Fibroblast of lung (primary cell): ENCODE data around the gene ANK2. TPM values are rescaled to one million over a fixed set of nuclear protein-coding genes. Genes with fewer than 3 reads are reported as not detected.
A peak's percentile ranks its signal among the peaks of the same experiment; 100 is the strongest.

Experiments used
- DNase-seq, 2 donors: peaks; one replicate each; pipeline versions ENCODE4 v3.0.0 to v3.0.0-alpha.2; 2010; ENCODE audit warnings: low read depth in 2 of 2
- H2AFZ ChIP-seq: 2 replicates; pipeline ENCODE4 v1.5.1; 2012; ENCODE audit warnings: low read length, control low read depth, inconsistent platforms
- H3K27ac ChIP-seq: 2 replicates; pipeline ENCODE4 v1.5.1; 2011; ENCODE audit warnings: low read length, control low read depth; ENCODE audit not compliant: insufficient read depth
- H3K27me3 ChIP-seq: 2 replicates; pipeline ENCODE4 v1.5.1; 2011; ENCODE audit warnings: mild to moderate bottlenecking, low read length; ENCODE audit not compliant: control insufficient read depth, insufficient read depth
- H3K36me3 ChIP-seq: 2 replicates; pipeline ENCODE4 v1.5.1; 2011; ENCODE audit warnings: low read length; ENCODE audit not compliant: control insufficient read depth, insufficient read depth
- H3K4me1 ChIP-seq: 2 replicates; pipeline ENCODE4 v1.5.1; 2011; ENCODE audit warnings: low read length; ENCODE audit not compliant: control insufficient read depth, insufficient read depth; ENCODE audit errors: extremely low read depth
- H3K4me2 ChIP-seq: 2 replicates; pipeline ENCODE4 v1.5.1; 2011; ENCODE audit warnings: low read length, control low read depth; ENCODE audit not compliant: insufficient read depth; ENCODE audit errors: extremely low read depth
- H3K4me3 ChIP-seq, 4 experiments: fragments of 200-600 bp in 1 of 4; sonication (generic) in 1 of 4; replicated peaks in 1 of 4; 2 replicates each; pipeline ENCODE4 v1.5.1; 2011 to 2016; ENCODE audit warnings: low read length in 4 of 4, low read depth in 3 of 4, mild to moderate bottlenecking in 3 of 4, control low read depth in 2 of 4, inconsistent platforms in 1 of 4, mixed read lengths in 1 of 4; ENCODE audit not compliant: insufficient read depth in 1 of 4; ENCODE audit errors: control extremely low read depth in 1 of 4
- H3K79me2 ChIP-seq: 2 replicates; pipeline ENCODE4 v1.5.1; 2012; ENCODE audit warnings: mild to moderate bottlenecking, low read length, inconsistent platforms; ENCODE audit not compliant: control insufficient read depth, insufficient read depth
- H3K9ac ChIP-seq: 2 replicates; pipeline ENCODE4 v1.5.1; 2011; ENCODE audit warnings: mild to moderate bottlenecking, low read length, control low read depth; ENCODE audit not compliant: insufficient read depth
- H3K9me3 ChIP-seq: 2 replicates; pipeline ENCODE4 v1.5.1; 2012; ENCODE audit warnings: low read depth, low read length; ENCODE audit not compliant: control insufficient read depth, insufficient read depth
- H4K20me1 ChIP-seq: 2 replicates; pipeline ENCODE4 v1.5.1; 2011; ENCODE audit warnings: low read length; ENCODE audit not compliant: control insufficient read depth, insufficient read depth; ENCODE audit errors: extremely low read depth
- EZH2 ChIP-seq: IDR thresholded peaks from 2 replicates; pipeline ENCODE4 v1.5.1; 2012; ENCODE audit warnings: low read length, control low read depth, mild to moderate bottlenecking; ENCODE audit errors: missing control alignments
- polyA plus RNA-seq, 2 donors: library from polyadenylated mRNA; depleted of rRNA in 1 of 2; stranded (reverse) in 1 of 2; unstranded in 1 of 2; fragments of >200 nt; gene quantifications; 2 replicates each; pipeline ENCODE4 v1.2.1, GENCODE V29; 2011 to 2012; ENCODE audit warnings: missing spikeins in 1 of 2
- total RNA-seq: library from RNA; depleted of rRNA; stranded (reverse); fragments of >200 nt; gene quantifications from 2 replicates; pipeline ENCODE4 v1.2.1, GENCODE V29; 2014
- TF ChIP-seq, protein P1 (sequence below), 2 donors: IDR thresholded peaks in 1 of 2; conservative IDR thresholded peaks in 1 of 2; 1 replicate in 1 of 2; 2 replicates in 1 of 2; pipeline ENCODE4 v1.5.1; 2011 to 2012; ENCODE audit warnings: low read length in 2 of 2, control low read depth in 1 of 2, inconsistent platforms in 1 of 2, low read depth in 1 of 2, mild to moderate bottlenecking in 1 of 2

Gene ANK2
- total and polyA plus RNA-seq, 2 donors (not counting 1 experiment from before 2014, with no cell fraction given): 10.9 to 95.1 TPM

DNA sequence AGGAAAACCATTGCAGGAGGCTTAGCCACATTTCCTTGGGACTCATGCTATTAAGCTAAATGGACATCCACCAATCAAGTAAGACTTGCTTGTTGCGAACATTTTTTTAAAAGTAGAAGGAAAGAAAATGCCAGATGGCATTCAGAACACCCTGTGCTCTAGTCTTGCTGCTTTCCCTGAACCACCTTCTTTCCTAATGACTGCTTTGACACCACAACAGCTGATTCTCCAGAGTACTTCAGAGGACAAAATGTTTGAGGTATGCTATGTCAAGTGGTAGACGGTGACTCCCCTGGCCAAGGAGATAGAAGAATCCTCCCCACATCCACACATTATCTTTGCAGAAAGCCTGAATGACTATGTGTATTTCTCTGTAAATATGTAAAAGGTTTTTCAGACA is 65.4 kb downstream of the ANK2 start:
- Histone ChIP-seq H3K36me3 (no peaks in the 10 kb centered on the region), H3K27ac (no peak overlapping the region), H3K4me1 (no peaks in the 10 kb centered on the region), H3K4me2 (no peak overlapping the region), H4K20me1 (no peaks in the 10 kb centered on the region), H3K9me3 (no peaks in the 10 kb centered on the region), H2AFZ (no peak overlapping the region), H3K9ac (no peak overlapping the region), H3K27me3 (no peaks in the 10 kb centered on the region), H3K4me3 (no peak overlapping the region), H3K79me2 (no peaks in the 10 kb centered on the region)
- no peak for DNase-seq
- TF ChIP-seq, protein P1, sequence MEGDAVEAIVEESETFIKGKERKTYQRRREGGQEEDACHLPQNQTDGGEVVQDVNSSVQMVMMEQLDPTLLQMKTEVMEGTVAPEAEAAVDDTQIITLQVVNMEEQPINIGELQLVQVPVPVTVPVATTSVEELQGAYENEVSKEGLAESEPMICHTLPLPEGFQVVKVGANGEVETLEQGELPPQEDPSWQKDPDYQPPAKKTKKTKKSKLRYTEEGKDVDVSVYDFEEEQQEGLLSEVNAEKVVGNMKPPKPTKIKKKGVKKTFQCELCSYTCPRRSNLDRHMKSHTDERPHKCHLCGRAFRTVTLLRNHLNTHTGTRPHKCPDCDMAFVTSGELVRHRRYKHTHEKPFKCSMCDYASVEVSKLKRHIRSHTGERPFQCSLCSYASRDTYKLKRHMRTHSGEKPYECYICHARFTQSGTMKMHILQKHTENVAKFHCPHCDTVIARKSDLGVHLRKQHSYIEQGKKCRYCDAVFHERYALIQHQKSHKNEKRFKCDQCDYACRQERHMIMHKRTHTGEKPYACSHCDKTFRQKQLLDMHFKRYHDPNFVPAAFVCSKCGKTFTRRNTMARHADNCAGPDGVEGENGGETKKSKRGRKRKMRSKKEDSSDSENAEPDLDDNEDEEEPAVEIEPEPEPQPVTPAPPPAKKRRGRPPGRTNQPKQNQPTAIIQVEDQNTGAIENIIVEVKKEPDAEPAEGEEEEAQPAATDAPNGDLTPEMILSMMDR (conservative IDR thresholded peaks at IDR 0.05 in 1 of 2, IDR thresholded peaks at IDR 0.05 in 1 of 2; ENCODE audit: low read depth in 1 of 2, low read length in 2 of 2): no peak
- TF ChIP-seq EZH2: no peak

DNA sequence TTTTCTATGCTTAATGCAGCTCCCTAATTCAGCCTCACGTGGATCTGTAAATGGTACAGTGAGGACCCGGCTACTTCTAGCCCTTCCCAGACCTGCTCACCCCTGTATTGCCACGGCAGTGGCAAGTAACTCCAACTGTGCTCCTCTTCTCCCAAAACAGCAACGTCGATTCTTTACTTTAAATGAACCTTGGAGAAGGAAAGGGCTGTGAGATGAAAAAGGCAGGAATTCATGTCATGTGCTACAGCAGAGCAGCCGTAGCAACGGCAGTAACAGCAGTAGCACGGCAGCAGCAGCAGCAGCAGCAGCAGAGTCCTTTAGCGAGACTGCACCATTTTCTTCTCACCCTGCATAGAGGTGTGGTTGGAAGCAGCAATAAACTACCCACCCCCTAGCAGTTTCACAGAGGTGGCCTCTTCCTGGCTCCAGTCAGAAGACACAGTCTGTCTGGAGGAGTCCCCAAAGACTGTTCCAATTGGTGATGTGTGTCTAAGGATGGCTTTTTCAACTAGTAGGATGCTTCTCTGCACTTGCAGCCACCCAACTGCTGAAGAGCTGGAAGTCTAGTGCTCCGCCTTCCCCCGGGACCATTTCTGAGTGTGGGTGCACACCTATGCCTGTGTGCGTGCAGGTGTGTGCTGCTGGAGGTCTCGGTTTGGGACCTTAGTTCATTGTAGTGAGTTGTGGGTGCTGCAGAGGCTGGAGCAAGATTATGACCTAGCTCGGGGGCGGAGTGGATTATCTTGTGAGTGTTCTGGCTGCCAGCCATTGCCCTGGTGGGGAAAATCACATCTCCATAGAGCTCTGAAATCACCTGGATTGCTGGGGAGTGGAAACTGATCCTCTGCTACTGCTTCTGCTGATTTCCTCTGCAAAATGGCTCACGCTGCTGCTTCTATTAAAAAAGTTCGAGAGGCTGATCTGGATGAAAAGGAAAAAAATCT is 67.2 kb downstream of the ANK2 start:
- TF ChIP-seq EZH2: no peak
- TF ChIP-seq, protein P1 (conservative IDR thresholded peaks at IDR 0.05 in 1 of 2, IDR thresholded peaks at IDR 0.05 in 1 of 2; ENCODE audit: low read depth in 1 of 2, low read length in 2 of 2): no peak
- Histone ChIP-seq H3K9ac (no peak overlapping the region), H3K9me3 (no peaks in the 10 kb centered on the region), H3K27me3 (no peaks in the 10 kb centered on the region), H4K20me1 (no peaks in the 10 kb centered on the region), H3K27ac (no peak overlapping the region), H3K4me3 (no peak overlapping the region), H3K4me1 (no peaks in the 10 kb centered on the region), H3K79me2 (no peaks in the 10 kb centered on the region), H2AFZ (peak overlapping the region; percentile 18), H3K36me3 (no peaks in the 10 kb centered on the region), H3K4me2 (peak overlapping the region; percentile 32)
- peak in 1 of 2 donors; percentile 21 for DNase-seq

DNA sequence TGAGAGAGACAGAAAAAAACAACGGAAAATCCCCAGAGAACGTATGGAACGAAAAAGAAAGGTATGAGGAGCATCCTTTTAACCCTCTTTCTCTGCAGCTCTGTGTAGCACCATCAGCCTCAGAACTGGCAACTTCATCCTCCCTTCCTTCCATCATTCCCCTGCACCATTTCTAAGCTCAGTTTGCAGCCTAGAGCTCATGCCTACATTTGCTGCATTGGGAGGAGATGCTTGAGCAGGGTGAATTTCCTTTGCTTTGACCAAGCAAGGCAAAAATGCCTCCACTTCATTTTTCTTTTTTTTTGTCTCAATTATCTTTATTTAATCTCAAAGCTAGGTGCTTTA is 67.9 kb downstream of the ANK2 start:
- no peak for DNase-seq
- Histone ChIP-seq H2AFZ (no peak overlapping the region), H3K9ac (no peak overlapping the region), H3K27ac (no peak overlapping the region), H3K4me2 (no peak overlapping the region), H3K27me3 (no peaks in the 10 kb centered on the region), H4K20me1 (no peaks in the 10 kb centered on the region), H3K4me1 (no peaks in the 10 kb centered on the region), H3K9me3 (no peaks in the 10 kb centered on the region), H3K36me3 (no peaks in the 10 kb centered on the region), H3K79me2 (no peaks in the 10 kb centered on the region), H3K4me3 (no peak overlapping the region)
- TF ChIP-seq, protein P1 (conservative IDR thresholded peaks at IDR 0.05 in 1 of 2, IDR thresholded peaks at IDR 0.05 in 1 of 2; ENCODE audit: low read depth in 1 of 2, low read length in 2 of 2): no peak
- no peak for TF ChIP-seq EZH2
